Mononuclear cell (primary cell): ENCODE measurements around the gene SHB. TPM values are rescaled to one million over a fixed set of nuclear protein-coding genes. Genes with fewer than 3 reads are reported as not detected.
"Not testable (repeated sequence)": the region's sequence is repeated elsewhere in the genome, so short reads cannot be mapped to it uniquely, and the experiment has no call there.

Experiments used
- H3K27me3 ChIP-seq: 2 replicates; pipeline ENCODE4 v1.6.0; 2011; ENCODE audit warnings: low read length, control low read depth; ENCODE audit not compliant: insufficient read depth
- H3K4me1 ChIP-seq: 2 replicates; pipeline ENCODE4 v1.5.1; 2011; ENCODE audit warnings: mild to moderate bottlenecking, low read length, control low read depth; ENCODE audit not compliant: insufficient read depth
- H3K4me3 ChIP-seq: 2 replicates; pipeline ENCODE4 v1.5.1; 2011; ENCODE audit warnings: mild to moderate bottlenecking, low read length, moderate library complexity
- H3K9me3 ChIP-seq: 2 replicates; pipeline ENCODE4 v1.5.1; 2011; ENCODE audit warnings: low read depth, mild to moderate bottlenecking, control low read depth, low read length
- total RNA-seq: library from RNA; depleted of rRNA; stranded (reverse); fragments of >200 nt; gene quantifications from one replicate; pipeline ENCODE4 v1.2.3, GENCODE V29; 2012

Gene SHB
- total RNA-seq, 1 donor = 5.2 TPM

GRCh38 chr9:37906312-37907239 lies 162.5 kb downstream of the SHB start:
- no peak overlapping the region for H3K4me3 ChIP-seq
- peaks cover 48% of the 10 kb centered on the region for H3K4me1 ChIP-seq
- H3K27me3 ChIP-seq = no peaks in the 10 kb centered on the region
- H3K9me3 ChIP-seq = no peaks in the 10 kb centered on the region

DNA sequence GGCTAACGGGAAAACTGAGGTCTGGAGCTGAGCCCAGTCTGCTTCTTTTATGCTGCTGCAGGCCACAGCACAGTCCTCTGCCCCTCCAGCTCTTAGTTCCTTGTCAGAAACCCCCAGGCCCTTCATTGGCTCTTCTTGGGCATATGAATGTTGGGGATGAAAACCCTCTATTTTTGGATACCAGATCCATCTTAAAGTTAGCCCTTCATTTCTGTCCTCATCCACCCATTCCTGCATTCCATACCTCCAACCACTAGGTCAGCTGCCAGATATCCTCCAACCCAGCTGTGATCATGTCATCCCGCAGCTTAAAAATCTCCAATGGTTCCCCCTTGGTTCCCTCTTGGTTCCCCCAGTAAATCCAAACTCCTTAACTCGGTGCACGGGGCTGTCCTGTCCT lies 163.3 kb downstream of the SHB start:
- Histone ChIP-seq H3K4me1 (peaks cover 41% of the 10 kb centered on the region), H3K9me3 (no peaks in the 10 kb centered on the region), H3K27me3 (no peaks in the 10 kb centered on the region), H3K4me3 (no peak overlapping the region)

- peaks cover 40% of the 10 kb centered on the region for H3K4me1 ChIP-seq
- H3K4me3 ChIP-seq = no peak overlapping the region
These were observed 163.9 kb downstream of the SHB start for GRCh38 chr9:37905131-37905505.

GRCh38 chr9:37904445-37905130 lies 164.4 kb downstream of the SHB start:
- Histone ChIP-seq H3K4me3 (peak overlapping the region; percentile 84), H3K9me3 (no peaks in the 10 kb centered on the region), H3K4me1 (peaks cover 35% of the 10 kb centered on the region), H3K27me3 (no peaks in the 10 kb centered on the region)

More at GRCh38 chr9:37905131-37905505, 163.9 kb downstream of the SHB start:
- Histone ChIP-seq H3K27me3 (no peaks in the 10 kb centered on the region), H3K9me3 (no peaks in the 10 kb centered on the region)

DNA sequence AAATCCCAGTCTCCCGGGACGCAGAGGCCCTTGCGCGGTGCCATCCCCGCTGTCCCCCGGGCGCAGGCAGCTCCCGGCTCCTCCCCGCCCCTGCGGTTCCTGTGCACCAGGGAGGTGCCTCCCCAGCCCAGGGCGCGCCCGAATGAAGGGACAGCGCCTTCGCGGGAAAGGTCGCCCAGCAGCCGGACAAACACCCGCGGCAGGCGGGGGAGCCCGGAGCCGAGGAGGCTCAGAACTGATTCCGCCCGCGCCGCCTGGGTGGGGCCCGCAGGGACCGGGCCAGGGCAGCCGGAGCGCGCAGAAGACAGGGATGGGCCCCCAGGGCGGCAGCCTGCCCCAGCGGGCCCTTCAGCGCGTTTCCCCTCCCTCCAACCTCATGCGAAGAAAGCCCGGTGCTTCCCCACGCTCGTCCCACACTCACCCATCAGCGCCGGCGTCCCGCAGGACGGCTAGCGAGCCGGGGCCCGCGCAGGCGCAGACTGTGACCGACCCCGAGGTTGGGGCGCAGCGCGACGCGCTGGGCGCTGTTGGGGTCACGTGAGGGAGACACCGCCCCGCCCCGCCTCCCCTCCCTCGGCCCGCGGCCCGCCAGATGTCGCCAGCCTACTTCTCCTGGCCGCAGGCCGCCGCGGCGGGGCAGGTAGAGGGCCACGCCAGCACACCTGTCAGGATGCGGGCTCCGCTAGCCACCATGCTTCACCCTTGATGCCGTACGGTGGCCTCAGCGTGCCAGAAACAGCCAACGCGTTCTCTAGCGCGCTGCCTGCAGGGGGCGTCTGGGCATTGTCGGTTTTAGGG lies 165.2 kb downstream of the SHB start, which contains the start of gene SLC25A51:
Gene SLC25A51 (minus strand): TSS at position 481 of the 798 bp plus-strand sequence. CDS start 15,577 bp downstream, outside the sequence.
- Histone ChIP-seq H3K27me3 (no peaks in the 10 kb centered on the region), H3K4me1 (peaks cover 27% of the 10 kb centered on the region), H3K4me3 (peak within 1 kb of the TSS; percentile 84), H3K9me3 (no peaks in the 10 kb centered on the region)

GRCh38 chr9:37902796-37903646 lies 166.0 kb downstream of the SHB start:
- no peaks in the 10 kb centered on the region for H3K9me3 ChIP-seq
- H3K27me3 ChIP-seq = no peaks in the 10 kb centered on the region
- peak overlapping the region; percentile 84 for H3K4me3 ChIP-seq
- H3K4me1 ChIP-seq = peaks cover 20% of the 10 kb centered on the region

DNA sequence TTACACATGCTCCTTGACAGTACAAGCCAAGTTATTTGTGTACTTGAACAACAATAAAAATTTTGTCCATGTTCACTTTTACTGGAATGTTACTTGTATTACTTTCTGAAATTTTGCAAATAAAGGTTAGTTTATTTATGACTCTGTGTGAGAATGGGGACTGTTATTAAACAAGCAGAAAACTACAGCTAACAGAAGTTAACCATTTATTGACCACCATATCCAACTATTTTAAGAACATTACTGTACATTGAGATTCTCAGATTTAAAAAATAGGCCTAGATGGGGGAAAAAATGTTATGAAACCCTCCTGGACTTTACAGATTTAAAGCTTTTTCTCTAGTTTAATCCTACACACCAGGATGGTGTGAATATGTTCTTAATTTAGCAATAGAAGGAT lies 166.9 kb downstream of the SHB start:
- no peaks in the 10 kb centered on the region for H3K27me3 ChIP-seq
- no peaks in the 10 kb centered on the region for H3K9me3 ChIP-seq
- no peak overlapping the region for H3K4me3 ChIP-seq
- H3K4me1 ChIP-seq = peaks cover 19% of the 10 kb centered on the region

DNA sequence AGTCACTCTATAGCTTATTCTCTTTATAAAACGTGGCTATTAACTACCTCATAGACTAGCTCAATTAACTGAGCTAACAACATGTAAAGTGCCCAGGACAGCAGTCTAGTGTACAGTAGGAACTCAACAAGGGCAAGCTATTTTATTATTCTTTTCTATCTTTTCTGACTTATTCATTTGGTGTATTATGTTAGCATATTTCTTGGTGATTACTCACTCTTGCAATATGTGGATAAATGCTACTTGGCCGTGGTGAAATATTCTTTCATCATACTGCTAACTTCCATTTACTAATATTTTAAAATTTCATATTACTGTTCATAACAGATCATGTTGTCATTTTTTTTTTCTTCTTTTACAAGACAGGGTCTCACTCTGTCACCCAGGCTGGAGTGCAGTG lies 170.0 kb downstream of the SHB start:
- no peak overlapping the region for H3K4me3 ChIP-seq
- H3K4me1 ChIP-seq = peaks cover 11% of the 10 kb centered on the region
- H3K27me3 ChIP-seq = no peaks in the 10 kb centered on the region
- no peaks in the 10 kb centered on the region for H3K9me3 ChIP-seq

GRCh38 chr9:37897665-37898064 lies 171.4 kb downstream of the SHB start:
- Histone ChIP-seq H3K4me1 (peaks cover 2% of the 10 kb centered on the region), H3K27me3 (no peaks in the 10 kb centered on the region), H3K9me3 (no peaks in the 10 kb centered on the region), H3K4me3 (no peak overlapping the region)

GRCh38 chr9:37892063-37892462 lies 177.0 kb downstream of the SHB start:
- Histone ChIP-seq H3K4me1 (peaks cover 9% of the 10 kb centered on the region), H3K4me3 (no peak overlapping the region), H3K9me3 (no peaks in the 10 kb centered on the region)

DNA sequence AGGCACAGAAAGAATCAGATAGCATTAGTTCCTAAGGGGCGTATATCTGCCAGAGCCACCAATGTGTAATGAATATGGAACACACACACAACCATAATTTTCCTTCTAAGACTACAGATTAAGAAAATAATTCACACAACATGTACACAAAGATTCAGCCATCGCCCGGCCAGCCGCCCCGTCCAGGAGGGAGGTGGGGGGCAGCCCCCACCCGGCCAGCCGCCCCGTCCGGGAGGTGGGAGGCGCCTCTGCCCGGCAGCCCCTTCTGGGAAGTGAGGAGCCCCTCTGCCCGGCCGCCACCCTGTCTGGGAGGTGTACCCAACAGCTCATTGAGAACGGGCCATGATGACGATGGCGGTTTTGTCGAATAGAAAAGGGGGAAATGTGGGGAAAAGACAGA lies 178.0 kb downstream of the SHB start:
- H3K4me3 ChIP-seq, H3K9me3 ChIP-seq, H3K27me3 ChIP-seq, H3K4me1 ChIP-seq: not testable (repeated sequence)

More at GRCh38 chr9:37892063-37892462, 177.0 kb downstream of the SHB start:
- H3K27me3 ChIP-seq = no peaks in the 10 kb centered on the region

GRCh38 chr9:37889536-37889935 lies 179.5 kb downstream of the SHB start:
- Histone ChIP-seq H3K4me3 (no peak overlapping the region), H3K4me1 (peaks cover 9% of the 10 kb centered on the region), H3K9me3 (no peaks in the 10 kb centered on the region), H3K27me3 (no peaks in the 10 kb centered on the region)

GRCh38 chr9:37887977-37888583 lies 180.9 kb downstream of the SHB start:
- H3K4me3 ChIP-seq, H3K4me1 ChIP-seq, H3K9me3 ChIP-seq, H3K27me3 ChIP-seq: not testable (repeated sequence)
